Measurements from ENCODE around the gene KLK3. TPM values are rescaled to one million over a fixed set of nuclear protein-coding genes. Genes with fewer than 3 reads are reported as not detected.

The KLK3 gene
- polyA plus RNA-seq, 1 donor = 0.90 TPM

GRCh38 chr19:50838239-50838638 is 16.5 kb upstream of the KLK3 start:
- no peak overlapping the region for H3K4me3 ChIP-seq (ENCODE audit: low read length)
- peaks cover 17% of the 10 kb centered on the region for H3K27me3 ChIP-seq (ENCODE audit: control insufficient read depth, insufficient read depth, low read length)
- no peaks in the 10 kb centered on the region for H3K36me3 ChIP-seq (ENCODE audit: control insufficient read depth, insufficient read depth, low read length)
- H3K4me1 ChIP-seq (ENCODE audit: control insufficient read depth, insufficient read depth, low read length) = peaks cover 6% of the 10 kb centered on the region
- no peak overlapping the region for H3K27ac ChIP-seq (ENCODE audit: low read length)
- DNase-seq = no peak
- WGBS (ENCODE audit: insufficient coverage, low lambda C conversion rate) = 20% methylated on average over 3 of the region's 6 CpGs
- H3K9me3 ChIP-seq (ENCODE audit: control insufficient read depth, low read depth, low read length) = peaks cover 2% of the 10 kb centered on the region

- Histone ChIP-seq H3K27me3 (ENCODE audit: control insufficient read depth, insufficient read depth, low read length) (peaks cover 16% of the 10 kb centered on the region), H3K36me3 (ENCODE audit: control insufficient read depth, insufficient read depth, low read length) (no peaks in the 10 kb centered on the region), H3K9me3 (ENCODE audit: control insufficient read depth, low read depth, low read length) (peaks cover 10% of the 10 kb centered on the region), H3K4me3 (ENCODE audit: low read length) (no peak overlapping the region), H3K4me1 (ENCODE audit: control insufficient read depth, insufficient read depth, low read length) (peaks cover 6% of the 10 kb centered on the region), H3K27ac (ENCODE audit: low read length) (no peak overlapping the region)
- no peak for DNase-seq
- 73% methylated on average over 3 of the region's 10 CpGs for WGBS (ENCODE audit: insufficient coverage, low lambda C conversion rate)
These were observed 14.7 kb upstream of the KLK3 start for GRCh38 chr19:50839712-50840655.

- Histone ChIP-seq H3K27ac (ENCODE audit: low read length) (no peak overlapping the region), H3K4me3 (ENCODE audit: low read length) (no peak overlapping the region), H3K36me3 (ENCODE audit: control insufficient read depth, insufficient read depth, low read length) (no peaks in the 10 kb centered on the region), H3K9me3 (ENCODE audit: control insufficient read depth, low read depth, low read length) (peaks cover 10% of the 10 kb centered on the region), H3K27me3 (ENCODE audit: control insufficient read depth, insufficient read depth, low read length) (no peaks in the 10 kb centered on the region), H3K4me1 (ENCODE audit: control insufficient read depth, insufficient read depth, low read length) (no peaks in the 10 kb centered on the region)
- no peak for DNase-seq
- WGBS (ENCODE audit: insufficient coverage, low lambda C conversion rate) = no CpG with 5 or more reads among the region's 6 CpGs
These were observed 12.6 kb upstream of the KLK3 start for GRCh38 chr19:50842130-50842529.

GRCh38 chr19:50843205-50843604 is 11.5 kb upstream of the KLK3 start:
- Histone ChIP-seq H3K27ac (ENCODE audit: low read length) (no peak overlapping the region), H3K36me3 (ENCODE audit: control insufficient read depth, insufficient read depth, low read length) (no peaks in the 10 kb centered on the region), H3K27me3 (ENCODE audit: control insufficient read depth, insufficient read depth, low read length) (no peaks in the 10 kb centered on the region), H3K4me3 (ENCODE audit: low read length) (no peak overlapping the region), H3K9me3 (ENCODE audit: control insufficient read depth, low read depth, low read length) (peaks cover 10% of the 10 kb centered on the region), H3K4me1 (ENCODE audit: control insufficient read depth, insufficient read depth, low read length) (no peaks in the 10 kb centered on the region)
- WGBS (ENCODE audit: insufficient coverage, low lambda C conversion rate) = 100% methylated on average over 2 of the region's 2 CpGs
- DNase-seq = no peak

- no CpG with 5 or more reads among the region's 7 CpGs for WGBS (ENCODE audit: insufficient coverage, low lambda C conversion rate)
- H3K27me3 ChIP-seq (ENCODE audit: control insufficient read depth, insufficient read depth, low read length) = no peaks in the 10 kb centered on the region
- H3K36me3 ChIP-seq (ENCODE audit: control insufficient read depth, insufficient read depth, low read length) = no peaks in the 10 kb centered on the region
- DNase-seq = no peak
- no peak overlapping the region for H3K4me3 ChIP-seq (ENCODE audit: low read length)
- H3K9me3 ChIP-seq (ENCODE audit: control insufficient read depth, low read depth, low read length) = peaks cover 10% of the 10 kb centered on the region
- H3K4me1 ChIP-seq (ENCODE audit: control insufficient read depth, insufficient read depth, low read length) = no peaks in the 10 kb centered on the region
- H3K27ac ChIP-seq (ENCODE audit: low read length) = no peak overlapping the region
These were observed 11.0 kb upstream of the KLK3 start for GRCh38 chr19:50843701-50844221.

- H3K36me3 ChIP-seq (ENCODE audit: control insufficient read depth, insufficient read depth, low read length) = no peaks in the 10 kb centered on the region
- WGBS (ENCODE audit: insufficient coverage, low lambda C conversion rate) = 80% methylated on average over 1 of the region's 8 CpGs
- no peak overlapping the region for H3K27ac ChIP-seq (ENCODE audit: low read length)
These were observed 10.3 kb upstream of the KLK3 start for GRCh38 chr19:50844296-50844935.

GRCh38 chr19:50850738-50851137 is 4.0 kb upstream of the KLK3 start:
- H3K4me3 ChIP-seq (ENCODE audit: low read length) = no peak overlapping the region
- WGBS (ENCODE audit: insufficient coverage, low lambda C conversion rate) = no CpG with 5 or more reads among the region's 3 CpGs

More at GRCh38 chr19:50844296-50844935, 10.3 kb upstream of the KLK3 start:
- H3K9me3 ChIP-seq (ENCODE audit: control insufficient read depth, low read depth, low read length) = peaks cover 8% of the 10 kb centered on the region
- no peak for DNase-seq
- H3K4me1 ChIP-seq (ENCODE audit: control insufficient read depth, insufficient read depth, low read length) = no peaks in the 10 kb centered on the region
- no peak overlapping the region for H3K4me3 ChIP-seq (ENCODE audit: low read length)
- H3K27me3 ChIP-seq (ENCODE audit: control insufficient read depth, insufficient read depth, low read length) = no peaks in the 10 kb centered on the region

GRCh38 chr19:50851620-50852019 is 3.1 kb upstream of the KLK3 start:
- no peaks in the 10 kb centered on the region for H3K36me3 ChIP-seq (ENCODE audit: control insufficient read depth, insufficient read depth, low read length)
- H3K4me3 ChIP-seq (ENCODE audit: low read length) = no peak overlapping the region
- H3K27ac ChIP-seq (ENCODE audit: low read length) = no peak overlapping the region
- no CpG with 5 or more reads among the region's 4 CpGs for WGBS (ENCODE audit: insufficient coverage, low lambda C conversion rate)
- H3K4me1 ChIP-seq (ENCODE audit: control insufficient read depth, insufficient read depth, low read length) = no peaks in the 10 kb centered on the region
- peaks cover 3% of the 10 kb centered on the region for H3K27me3 ChIP-seq (ENCODE audit: control insufficient read depth, insufficient read depth, low read length)
- H3K9me3 ChIP-seq (ENCODE audit: control insufficient read depth, low read depth, low read length) = no peaks in the 10 kb centered on the region
- no peak for DNase-seq

More at GRCh38 chr19:50850738-50851137, 4.0 kb upstream of the KLK3 start:
- Histone ChIP-seq H3K27me3 (ENCODE audit: control insufficient read depth, insufficient read depth, low read length) (peaks cover 3% of the 10 kb centered on the region), H3K9me3 (ENCODE audit: control insufficient read depth, low read depth, low read length) (no peaks in the 10 kb centered on the region), H3K36me3 (ENCODE audit: control insufficient read depth, insufficient read depth, low read length) (no peaks in the 10 kb centered on the region), H3K27ac (ENCODE audit: low read length) (no peak overlapping the region), H3K4me1 (ENCODE audit: control insufficient read depth, insufficient read depth, low read length) (no peaks in the 10 kb centered on the region)
- DNase-seq = no peak

- H3K27ac ChIP-seq (ENCODE audit: low read length) = no peak overlapping the region
- H3K9me3 ChIP-seq (ENCODE audit: control insufficient read depth, low read depth, low read length) = no peaks in the 10 kb centered on the region
- no peaks in the 10 kb centered on the region for H3K36me3 ChIP-seq (ENCODE audit: control insufficient read depth, insufficient read depth, low read length)
- 50% methylated on average over 2 of the region's 6 CpGs for WGBS (ENCODE audit: insufficient coverage, low lambda C conversion rate)
- DNase-seq = no peak
- peaks cover 15% of the 10 kb centered on the region for H3K27me3 ChIP-seq (ENCODE audit: control insufficient read depth, insufficient read depth, low read length)
- H3K4me3 ChIP-seq (ENCODE audit: low read length) = no peak overlapping the region
- no peaks in the 10 kb centered on the region for H3K4me1 ChIP-seq (ENCODE audit: control insufficient read depth, insufficient read depth, low read length)
These were observed 2.7 kb downstream of the KLK3 start for GRCh38 chr19:50857366-50857765.

- Histone ChIP-seq H3K27ac (ENCODE audit: low read length) (no peak overlapping the region), H3K27me3 (ENCODE audit: control insufficient read depth, insufficient read depth, low read length) (peaks cover 15% of the 10 kb centered on the region), H3K36me3 (ENCODE audit: control insufficient read depth, insufficient read depth, low read length) (no peaks in the 10 kb centered on the region), H3K9me3 (ENCODE audit: control insufficient read depth, low read depth, low read length) (no peaks in the 10 kb centered on the region), H3K4me1 (ENCODE audit: control insufficient read depth, insufficient read depth, low read length) (no peaks in the 10 kb centered on the region), H3K4me3 (ENCODE audit: low read length) (no peak overlapping the region)
- DNase-seq = peak in 1 of 2 donors; percentile 53
- WGBS (ENCODE audit: insufficient coverage, low lambda C conversion rate) = no CpG with 5 or more reads among the region's 7 CpGs
These were observed 4.2 kb downstream of the KLK3 start for GRCh38 chr19:50858886-50859285.
